ENCODE results near the gene HSDL2. TPM values are rescaled to one million over a fixed set of nuclear protein-coding genes. Genes with fewer than 3 reads are reported as not detected.

Gene HSDL2
- polyA plus RNA-seq, 1 of the 3 experiments (the other 2 are of a cell fraction) = 14.4 TPM

GRCh38 chr9:112507001-112507680 lies 127.2 kb downstream of the HSDL2 start:
- no peak for DNase-seq
- Histone ChIP-seq H3K27me3 (ENCODE audit: insufficient read depth) (no peaks in the 10 kb centered on the region), H3K36me3 (replicated peaks in 1 of 2; ENCODE audit: control insufficient read depth in 1 of 2, insufficient read depth in 2 of 2, low read length in 1 of 2) (no peaks in the 10 kb centered on the region), H3K4me3 (ENCODE audit: low read depth in 2 of 2, low read length in 1 of 2) (no peak overlapping the region), H3K27ac (ENCODE audit: low read depth in 2 of 2, low read length in 1 of 2) (no peak overlapping the region), H3K9me3 (no peaks in the 10 kb centered on the region), H3K9ac (no peak overlapping the region), H3K9me2 (no peaks in the 10 kb centered on the region), H2AFZ (ENCODE audit: low read depth) (no peak overlapping the region), H3K4me1 (ENCODE audit: control insufficient read depth in 1 of 2, insufficient read depth in 2 of 2, low read depth in 1 of 2, low read length in 1 of 2) (peaks cover 0 to 3% of the 10 kb centered on the region in 2 experiments; a peak in 2 of 4 replicates), H4K20me1 (ENCODE audit: insufficient read depth) (no peaks in the 10 kb centered on the region), H3F3A (replicated peaks; ENCODE audit: insufficient read depth) (peaks cover under 1% of the 10 kb centered on the region), H3K4me2 (no peak overlapping the region), H3K79me2 (ENCODE audit: insufficient read depth) (peaks cover 15% of the 10 kb centered on the region; the same call in 1 of the 2 replicates)
- TF ChIP-seq FOXM1 (IDR thresholded peaks at IDR 0.05; ENCODE audit: low read depth) (no peak), ELF1 (IDR thresholded peaks at IDR 0.05) (no peak), JUND (IDR thresholded peaks at IDR 0.05) (no peak), RFX5 (IDR thresholded peaks at IDR 0.05; ENCODE audit: low read length) (no peak), RCOR1 (IDR thresholded peaks at IDR 0.05; ENCODE audit: low read length) (no peak), YY1 (IDR thresholded peaks at IDR 0.05; ENCODE audit: low read depth) (no peak), NRF1 (IDR thresholded peaks at IDR 0.05; ENCODE audit: low read depth, low read length) (no peak), CHD2 (IDR thresholded peaks at IDR 0.05; ENCODE audit: low read length, partially characterized antibody) (no peak), FOXJ3 (CRISPR knock-in tag; IDR thresholded peaks at IDR 0.05) (no peak), RAD21 (IDR thresholded peaks at IDR 0.05; ENCODE audit: low read length) (no peak), TAF1 (IDR thresholded peaks at IDR 0.05; ENCODE audit: borderline replicate concordance, low read depth, low read length) (no peak), TEAD4 (IDR thresholded peaks at IDR 0.05; ENCODE audit: borderline replicate concordance, insufficient read depth) (no peak), EZH2phosphoT487 (IDR thresholded peaks at IDR 0.05; ENCODE audit: borderline replicate concordance, low read depth) (no peak), SIN3A (IDR thresholded peaks at IDR 0.05; ENCODE audit: borderline replicate concordance, low read depth, low read length) (no peak)
- TF ChIP-seq, protein P1, sequence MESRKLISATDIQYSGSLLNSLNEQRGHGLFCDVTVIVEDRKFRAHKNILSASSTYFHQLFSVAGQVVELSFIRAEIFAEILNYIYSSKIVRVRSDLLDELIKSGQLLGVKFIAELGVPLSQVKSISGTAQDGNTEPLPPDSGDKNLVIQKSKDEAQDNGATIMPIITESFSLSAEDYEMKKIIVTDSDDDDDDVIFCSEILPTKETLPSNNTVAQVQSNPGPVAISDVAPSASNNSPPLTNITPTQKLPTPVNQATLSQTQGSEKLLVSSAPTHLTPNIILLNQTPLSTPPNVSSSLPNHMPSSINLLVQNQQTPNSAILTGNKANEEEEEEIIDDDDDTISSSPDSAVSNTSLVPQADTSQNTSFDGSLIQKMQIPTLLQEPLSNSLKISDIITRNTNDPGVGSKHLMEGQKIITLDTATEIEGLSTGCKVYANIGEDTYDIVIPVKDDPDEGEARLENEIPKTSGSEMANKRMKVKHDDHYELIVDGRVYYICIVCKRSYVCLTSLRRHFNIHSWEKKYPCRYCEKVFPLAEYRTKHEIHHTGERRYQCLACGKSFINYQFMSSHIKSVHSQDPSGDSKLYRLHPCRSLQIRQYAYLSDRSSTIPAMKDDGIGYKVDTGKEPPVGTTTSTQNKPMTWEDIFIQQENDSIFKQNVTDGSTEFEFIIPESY (IDR thresholded peaks at IDR 0.05; ENCODE audit: borderline replicate concordance, low read depth) = no peak
- TF ChIP-seq, protein P2, sequence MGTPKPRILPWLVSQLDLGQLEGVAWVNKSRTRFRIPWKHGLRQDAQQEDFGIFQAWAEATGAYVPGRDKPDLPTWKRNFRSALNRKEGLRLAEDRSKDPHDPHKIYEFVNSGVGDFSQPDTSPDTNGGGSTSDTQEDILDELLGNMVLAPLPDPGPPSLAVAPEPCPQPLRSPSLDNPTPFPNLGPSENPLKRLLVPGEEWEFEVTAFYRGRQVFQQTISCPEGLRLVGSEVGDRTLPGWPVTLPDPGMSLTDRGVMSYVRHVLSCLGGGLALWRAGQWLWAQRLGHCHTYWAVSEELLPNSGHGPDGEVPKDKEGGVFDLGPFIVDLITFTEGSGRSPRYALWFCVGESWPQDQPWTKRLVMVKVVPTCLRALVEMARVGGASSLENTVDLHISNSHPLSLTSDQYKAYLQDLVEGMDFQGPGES (IDR thresholded peaks at IDR 0.05; ENCODE audit: low read depth, low read length) = no peak
- TF ChIP-seq, protein P3, sequence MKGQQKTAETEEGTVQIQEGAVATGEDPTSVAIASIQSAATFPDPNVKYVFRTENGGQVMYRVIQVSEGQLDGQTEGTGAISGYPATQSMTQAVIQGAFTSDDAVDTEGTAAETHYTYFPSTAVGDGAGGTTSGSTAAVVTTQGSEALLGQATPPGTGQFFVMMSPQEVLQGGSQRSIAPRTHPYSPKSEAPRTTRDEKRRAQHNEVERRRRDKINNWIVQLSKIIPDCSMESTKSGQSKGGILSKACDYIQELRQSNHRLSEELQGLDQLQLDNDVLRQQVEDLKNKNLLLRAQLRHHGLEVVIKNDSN (IDR thresholded peaks at IDR 0.05; ENCODE audit: borderline replicate concordance, low read depth) = no peak
- TF ChIP-seq, protein P4, sequence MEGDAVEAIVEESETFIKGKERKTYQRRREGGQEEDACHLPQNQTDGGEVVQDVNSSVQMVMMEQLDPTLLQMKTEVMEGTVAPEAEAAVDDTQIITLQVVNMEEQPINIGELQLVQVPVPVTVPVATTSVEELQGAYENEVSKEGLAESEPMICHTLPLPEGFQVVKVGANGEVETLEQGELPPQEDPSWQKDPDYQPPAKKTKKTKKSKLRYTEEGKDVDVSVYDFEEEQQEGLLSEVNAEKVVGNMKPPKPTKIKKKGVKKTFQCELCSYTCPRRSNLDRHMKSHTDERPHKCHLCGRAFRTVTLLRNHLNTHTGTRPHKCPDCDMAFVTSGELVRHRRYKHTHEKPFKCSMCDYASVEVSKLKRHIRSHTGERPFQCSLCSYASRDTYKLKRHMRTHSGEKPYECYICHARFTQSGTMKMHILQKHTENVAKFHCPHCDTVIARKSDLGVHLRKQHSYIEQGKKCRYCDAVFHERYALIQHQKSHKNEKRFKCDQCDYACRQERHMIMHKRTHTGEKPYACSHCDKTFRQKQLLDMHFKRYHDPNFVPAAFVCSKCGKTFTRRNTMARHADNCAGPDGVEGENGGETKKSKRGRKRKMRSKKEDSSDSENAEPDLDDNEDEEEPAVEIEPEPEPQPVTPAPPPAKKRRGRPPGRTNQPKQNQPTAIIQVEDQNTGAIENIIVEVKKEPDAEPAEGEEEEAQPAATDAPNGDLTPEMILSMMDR (IDR thresholded peaks at IDR 0.05) = no peak
- WGBS (ENCODE audit: low lambda C conversion rate) = 95% methylated on average over 2 of the region's 2 CpGs
- POLR2A ChIA-PET = no interaction called here
- CTCF ChIA-PET = interaction anchor here (0.9 kb wide), 1 partner anchor 10 kb away, joined by 3 read pairs; no protein-coding TSS in a partner anchor
